Measurements from ENCODE around the gene HSPD1. TPM values are rescaled to one million over a fixed set of nuclear protein-coding genes. Genes with fewer than 3 reads are reported as not detected.
"Not testable (repeated sequence)": the region's sequence is repeated elsewhere in the genome, so short reads cannot be mapped to it uniquely, and the experiment has no call there.

The HSPD1 gene
- total RNA-seq, 1 experiment from 2014 or later: 410 TPM

DNA sequence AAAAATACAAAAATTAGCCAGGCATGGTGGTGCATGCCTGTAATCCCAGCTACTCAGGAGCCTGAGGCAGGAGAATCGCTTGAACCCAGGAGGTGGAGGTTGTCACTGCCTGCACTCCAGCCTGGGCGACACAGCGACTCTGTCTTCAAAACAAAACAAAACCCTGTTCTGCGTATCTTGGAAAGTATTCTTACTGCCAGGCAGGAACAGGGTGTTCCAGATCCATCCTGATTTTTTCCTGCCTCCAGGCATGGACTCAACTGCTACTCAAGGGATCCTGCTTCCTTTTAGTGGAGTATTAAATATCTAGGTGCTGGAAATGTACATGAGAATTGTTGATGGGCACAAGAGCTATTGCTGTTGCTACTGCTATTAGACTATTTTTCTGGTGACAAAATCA, 12.3 kb downstream of the HSPD1 start:
- Histone ChIP-seq H3K9me2 (replicated peaks; ENCODE audit: low read length) (no peaks in the 10 kb centered on the region), H3K9ac (ENCODE audit: low read length) (no peak overlapping the region), H3K27ac (ENCODE audit: low read length) (no peak overlapping the region), H3K36me3 (ENCODE audit: low read depth, low read length) (peaks cover 78% of the 10 kb centered on the region), H3K4me1 (ENCODE audit: insufficient read depth, low read length) (no peaks in the 10 kb centered on the region), H3K9me3 (ENCODE audit: low read length) (peaks cover 10% of the 10 kb centered on the region; the same call in 1 of the 2 replicates), H2AFZ (ENCODE audit: low read length) (no peak overlapping the region), H3K4me2 (ENCODE audit: low read length) (no peak overlapping the region), H3K4me3 (ENCODE audit: low read length) (no peak overlapping the region), H3K27me3 (ENCODE audit: low read length) (no peaks in the 10 kb centered on the region), H3K79me2 (ENCODE audit: low read length) (peaks cover 15% of the 10 kb centered on the region; the same call in 1 of the 2 replicates), H4K20me1 (ENCODE audit: low read length) (peaks cover 18% of the 10 kb centered on the region), H3F3A (ENCODE audit: low read length, unreplicated experiment) (peaks cover 28% of the 10 kb centered on the region)
- POLR2A ChIA-PET (ENCODE audit: unreplicated experiment): no interaction called here
- TF ChIP-seq, protein P1, sequence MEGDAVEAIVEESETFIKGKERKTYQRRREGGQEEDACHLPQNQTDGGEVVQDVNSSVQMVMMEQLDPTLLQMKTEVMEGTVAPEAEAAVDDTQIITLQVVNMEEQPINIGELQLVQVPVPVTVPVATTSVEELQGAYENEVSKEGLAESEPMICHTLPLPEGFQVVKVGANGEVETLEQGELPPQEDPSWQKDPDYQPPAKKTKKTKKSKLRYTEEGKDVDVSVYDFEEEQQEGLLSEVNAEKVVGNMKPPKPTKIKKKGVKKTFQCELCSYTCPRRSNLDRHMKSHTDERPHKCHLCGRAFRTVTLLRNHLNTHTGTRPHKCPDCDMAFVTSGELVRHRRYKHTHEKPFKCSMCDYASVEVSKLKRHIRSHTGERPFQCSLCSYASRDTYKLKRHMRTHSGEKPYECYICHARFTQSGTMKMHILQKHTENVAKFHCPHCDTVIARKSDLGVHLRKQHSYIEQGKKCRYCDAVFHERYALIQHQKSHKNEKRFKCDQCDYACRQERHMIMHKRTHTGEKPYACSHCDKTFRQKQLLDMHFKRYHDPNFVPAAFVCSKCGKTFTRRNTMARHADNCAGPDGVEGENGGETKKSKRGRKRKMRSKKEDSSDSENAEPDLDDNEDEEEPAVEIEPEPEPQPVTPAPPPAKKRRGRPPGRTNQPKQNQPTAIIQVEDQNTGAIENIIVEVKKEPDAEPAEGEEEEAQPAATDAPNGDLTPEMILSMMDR (conservative IDR thresholded peaks at IDR 0.05; ENCODE audit: low read depth, low read length): no peak
- TF ChIP-seq EZH2phosphoT487 (IDR thresholded peaks at IDR 0.05; ENCODE audit: borderline replicate concordance, low read length): no peak
- no peak for TF ChIP-seq EZH2 (IDR thresholded peaks at IDR 0.05; ENCODE audit: low read length, unreplicated experiment)
- intact Hi-C loops (cut with micrococcal nuclease): no loop called here
- no peak for ATAC-seq
- DNase-seq: no peak
- BruUV-seq (replicated peaks): no TSS peak
- CTCF ChIA-PET: no interaction called here

DNA sequence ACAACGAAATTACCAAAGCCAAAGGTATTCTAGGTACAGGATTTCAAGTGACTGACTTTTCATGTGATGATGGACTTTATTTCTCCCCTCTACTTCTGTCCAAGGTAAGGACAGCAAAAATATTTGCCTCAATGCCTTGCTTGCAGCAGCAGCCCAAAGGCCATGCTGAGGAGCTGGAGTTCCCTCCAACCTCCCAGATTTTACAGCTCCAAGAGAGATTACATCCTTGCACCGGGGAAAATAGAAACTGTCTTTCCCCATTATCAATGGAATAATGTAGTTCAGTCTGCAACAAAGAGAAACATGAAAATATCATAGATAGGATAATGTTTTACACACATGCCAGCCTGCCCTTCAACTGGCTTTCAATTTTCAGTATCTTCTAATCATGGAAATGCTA, 13.5 kb downstream of the HSPD1 start:
- TF ChIP-seq EZH2 (IDR thresholded peaks at IDR 0.05; ENCODE audit: low read length, unreplicated experiment) (no peak), EZH2phosphoT487 (IDR thresholded peaks at IDR 0.05; ENCODE audit: borderline replicate concordance, low read length) (no peak)
- TF ChIP-seq, protein P1 (conservative IDR thresholded peaks at IDR 0.05; ENCODE audit: low read depth, low read length): no peak
- BruUV-seq (replicated peaks): no TSS peak
- DNase-seq: no peak
- Histone ChIP-seq H3K9me2 (replicated peaks; ENCODE audit: low read length) (no peaks in the 10 kb centered on the region), H4K20me1 (ENCODE audit: low read length) (peaks cover 11% of the 10 kb centered on the region; the same call in 1 of the 2 replicates), H3K79me2 (ENCODE audit: low read length) (peaks cover 4% of the 10 kb centered on the region; the same call in 1 of the 2 replicates), H3K27me3 (ENCODE audit: low read length) (no peaks in the 10 kb centered on the region), H3F3A (ENCODE audit: low read length, unreplicated experiment) (peaks cover 24% of the 10 kb centered on the region), H3K9ac (ENCODE audit: low read length) (no peak overlapping the region), H3K27ac (ENCODE audit: low read length) (no peak overlapping the region), H3K4me1 (ENCODE audit: insufficient read depth, low read length) (no peaks in the 10 kb centered on the region), H2AFZ (ENCODE audit: low read length) (no peak overlapping the region), H3K4me2 (ENCODE audit: low read length) (no peak overlapping the region), H3K9me3 (ENCODE audit: low read length) (peaks cover 10% of the 10 kb centered on the region; the same call in 1 of the 2 replicates), H3K4me3 (ENCODE audit: low read length) (no peak overlapping the region), H3K36me3 (ENCODE audit: low read depth, low read length) (peaks cover 66% of the 10 kb centered on the region)
- ATAC-seq: no peak
- intact Hi-C loops (cut with micrococcal nuclease): no loop called here
- POLR2A ChIA-PET (ENCODE audit: unreplicated experiment): no interaction called here
- CTCF ChIA-PET: no interaction called here

DNA sequence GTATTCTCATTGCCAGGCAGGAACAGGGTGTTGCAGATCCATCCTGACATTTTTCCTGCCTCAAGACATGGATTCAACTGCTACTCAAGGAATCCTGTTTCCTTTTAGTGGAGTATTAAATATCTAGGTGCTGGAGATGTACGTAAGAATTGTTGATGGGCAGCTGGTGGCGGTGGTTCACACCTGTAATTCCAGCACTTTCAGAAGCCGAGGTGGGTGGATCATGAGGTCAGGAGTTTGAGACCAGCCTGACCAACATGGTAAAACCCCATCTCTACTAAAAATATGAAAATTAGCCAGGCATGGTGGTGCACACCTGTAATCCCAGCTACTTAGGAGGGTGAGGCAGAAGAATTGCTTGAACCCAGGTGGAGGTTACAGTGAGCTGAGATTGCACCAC, 15.4 kb downstream of the HSPD1 start:
- H3K36me3 ChIP-seq (ENCODE audit: low read depth, low read length): peaks cover 48% of the 10 kb centered on the region
- H3K9me3 ChIP-seq (ENCODE audit: low read length); H3K27me3 ChIP-seq (ENCODE audit: low read length); ATAC-seq; DNase-seq; H3K4me1 ChIP-seq (ENCODE audit: insufficient read depth, low read length); H3K79me2 ChIP-seq (ENCODE audit: low read length); H3K4me3 ChIP-seq (ENCODE audit: low read length); H4K20me1 ChIP-seq (ENCODE audit: low read length); H3K4me2 ChIP-seq (ENCODE audit: low read length); intact Hi-C loops (cut with micrococcal nuclease); H3K9ac ChIP-seq (ENCODE audit: low read length); H3K9me2 ChIP-seq (replicated peaks; ENCODE audit: low read length); CTCF ChIA-PET; H2AFZ ChIP-seq (ENCODE audit: low read length); BruUV-seq (replicated peaks); H3K27ac ChIP-seq (ENCODE audit: low read length): not testable (repeated sequence)
- POLR2A ChIA-PET (ENCODE audit: unreplicated experiment): interaction anchor here (0.7 to 1.2 kb wide), 2 partner anchors 16 to 25 kb away, joined by 6 to 29 read pairs; partner anchors contain the start of gene HSPD1
- peaks cover 16% of the 10 kb centered on the region for H3F3A ChIP-seq (ENCODE audit: low read length, unreplicated experiment)

Measured in PC-3 (cell line).